H1 (cell line): ENCODE measurements around the gene TM9SF1. TPM values are rescaled to one million over a fixed set of nuclear protein-coding genes. Genes with fewer than 3 reads are reported as not detected.

Experiments
- CTCF ChIA-PET: fragments of 300-600 bp; sonication (Branson Sonifier 250); formaldehyde crosslinking; loops from one replicate; lab custom pipeline; 2021; ENCODE audit not compliant: partially characterized antibody; lab: Charles Lee
- POLR2A ChIA-PET: fragments of 300-600 bp; sonication (Branson Sonifier 250); formaldehyde crosslinking; loops from one replicate; lab custom pipeline; 2021; ENCODE audit warnings: inconsistent platforms; ENCODE audit not compliant: partially characterized antibody; lab: Charles Lee
- DNase-seq, 2 experiments: peaks; one replicate each; pipeline versions ENCODE4 v3.0.0 to v3.0.0-alpha.2; 2010 to 2022; ENCODE audit warnings: low spot score in 2 of 2, low read depth in 1 of 2, mixed read lengths in 1 of 2
- FAIRE-seq: peaks from 2 replicates; lab custom pipeline; 2011; peaks lifted over from hg19 to GRCh38; lab: Jason Lieb, UNC
- H2AFZ ChIP-seq: 2 replicates; pipeline ENCODE4 v1.8.1; 2012; ENCODE audit warnings: low read length, inconsistent platforms
- H2AK5ac ChIP-seq: 2 replicates; pipeline ENCODE4 v1.6.1; 2013; ENCODE audit warnings: low read depth, low read length
- H2BK120ac ChIP-seq: replicated peaks from 2 replicates; pipeline ENCODE3; 2013; ENCODE audit warnings: low read depth, low read length, inconsistent platforms
- H2BK12ac ChIP-seq: 2 replicates; pipeline ENCODE4 v1.6.1; 2013; ENCODE audit warnings: low read depth, low read length
- H2BK15ac ChIP-seq: 2 replicates; pipeline ENCODE4 v1.6.1; 2013; ENCODE audit warnings: low read length
- H2BK20ac ChIP-seq: 2 replicates; pipeline ENCODE4 v1.6.1; 2013; ENCODE audit warnings: low read length
- H2BK5ac ChIP-seq: 2 replicates; pipeline ENCODE4 v1.6.1; 2013; ENCODE audit warnings: low read depth, low read length
- H3K14ac ChIP-seq: 2 replicates; pipeline ENCODE4 v1.6.1; 2013; ENCODE audit warnings: inconsistent platforms; ENCODE audit not compliant: insufficient read length
- H3K18ac ChIP-seq: 2 replicates; pipeline ENCODE4 v1.6.1; 2013; ENCODE audit warnings: low read length; ENCODE audit errors: extremely low read depth
- H3K23ac ChIP-seq: 2 replicates; pipeline ENCODE4 v1.6.1; 2013; ENCODE audit warnings: inconsistent platforms; ENCODE audit not compliant: insufficient read length
- H3K23me2 ChIP-seq: 2 replicates; pipeline ENCODE4 v1.6.1; 2013; ENCODE audit warnings: low read depth, low read length
- H3K27ac ChIP-seq: 2 replicates; pipeline ENCODE4 v1.6.1; 2011; ENCODE audit warnings: low read depth, low read length, inconsistent platforms
- H3K27me3 ChIP-seq, 4 experiments: replicated peaks in 1 of 4; 1 replicate in 1 of 4; 2 replicates in 3 of 4; pipeline versions ENCODE4 v1.6.1 to v1.8.1; 2011 to 2013; ENCODE audit warnings: low read length in 3 of 4, mild to moderate bottlenecking in 3 of 4, inconsistent platforms in 2 of 4, mixed read lengths in 2 of 4, moderate library complexity in 1 of 4; ENCODE audit not compliant: control insufficient read depth in 3 of 4, insufficient read depth in 3 of 4; ENCODE audit errors: extremely low read depth in 1 of 4
- H3K36me3 ChIP-seq, 4 experiments: 2 replicates each; pipeline versions ENCODE4 v1.6.1 to v1.8.1; 2011 to 2013; ENCODE audit warnings: mild to moderate bottlenecking in 4 of 4, low read length in 3 of 4, moderate library complexity in 2 of 4, control low read depth in 1 of 4, inconsistent platforms in 1 of 4; ENCODE audit not compliant: insufficient read depth in 4 of 4, control insufficient read depth in 2 of 4
- H3K4ac ChIP-seq: replicated peaks from 2 replicates; pipeline ENCODE3; 2013; ENCODE audit warnings: low read length, low read depth, mixed read lengths, inconsistent platforms; ENCODE audit not compliant: insufficient read length
- H3K4me1 ChIP-seq, 4 experiments: replicated peaks in 1 of 4; 1 replicate in 1 of 4; 2 replicates in 3 of 4; pipeline versions ENCODE4 v1.6.1 to v1.8.1; 2011 to 2013; ENCODE audit warnings: low read length in 3 of 4, inconsistent platforms in 2 of 4, mixed read lengths in 1 of 4; ENCODE audit not compliant: insufficient read depth in 4 of 4, control insufficient read depth in 3 of 4
- H3K4me2 ChIP-seq, 2 experiments: 2 replicates each; pipeline versions ENCODE4 v1.6.1 to v1.8.1; 2011 to 2013; ENCODE audit warnings: low read depth in 2 of 2, low read length in 2 of 2, control low read depth in 1 of 2, inconsistent platforms in 1 of 2, mild to moderate bottlenecking in 1 of 2; ENCODE audit not compliant: insufficient read depth in 1 of 2
- H3K4me3 ChIP-seq, 4 experiments: fragments of 200-600, 300-600 bp in 1 of 4; sonication (generic), shearing (Covaris generic), sonication (Bioruptor Twin) in 1 of 4; 2 replicates each; pipeline versions ENCODE4 v1.5.1 to v1.8.1; 2011 to 2016; ENCODE audit warnings: low read length in 4 of 4, low read depth in 3 of 4, control low read depth in 2 of 4, inconsistent platforms in 2 of 4, mild to moderate bottlenecking in 2 of 4, mixed read lengths in 1 of 4, moderate library complexity in 1 of 4; ENCODE audit not compliant: insufficient read depth in 2 of 4; ENCODE audit errors: extremely low read depth in 1 of 4
- H3K56ac ChIP-seq: replicated peaks from 2 replicates; pipeline ENCODE3; 2013; ENCODE audit warnings: low read depth, mild to moderate bottlenecking, mixed read lengths, low read length, inconsistent platforms; ENCODE audit not compliant: insufficient read length
- H3K79me1 ChIP-seq: 2 replicates; pipeline ENCODE4 v1.6.1; 2013; ENCODE audit warnings: low read depth, low read length, control low read depth
- H3K79me2 ChIP-seq, 2 experiments: 2 replicates each; pipeline versions ENCODE4 v1.6.1 to v1.8.1; 2012 to 2013; ENCODE audit warnings: low read length in 2 of 2, mild to moderate bottlenecking in 2 of 2, inconsistent platforms in 1 of 2; ENCODE audit not compliant: insufficient read depth in 2 of 2, control insufficient read depth in 1 of 2
- H3K9ac ChIP-seq, 4 experiments: replicated peaks in 1 of 4; 1 replicate in 1 of 4; 2 replicates in 3 of 4; pipeline versions ENCODE4 v1.6.1 to v1.8.1; 2011 to 2013; ENCODE audit warnings: low read depth in 3 of 4, low read length in 3 of 4, control low read depth in 2 of 4, mild to moderate bottlenecking in 2 of 4, moderate library complexity in 2 of 4, inconsistent platforms in 1 of 4; ENCODE audit errors: extremely low read depth in 1 of 4
- H3K9me3 ChIP-seq, 2 experiments: 2 replicates each; pipeline versions ENCODE4 v1.6.1 to v1.8.1; 2012 to 2013; ENCODE audit warnings: mild to moderate bottlenecking in 2 of 2, moderate library complexity in 2 of 2, control low read depth in 1 of 2, inconsistent platforms in 1 of 2, low read depth in 1 of 2, low read length in 1 of 2, mixed read lengths in 1 of 2; ENCODE audit not compliant: insufficient read depth in 2 of 2
- H4K20me1 ChIP-seq, 2 experiments: replicated peaks in 1 of 2; 2 replicates each; pipeline versions ENCODE3 to v1.8.1; 2011 to 2013; ENCODE audit warnings: inconsistent platforms in 2 of 2, low read length in 2 of 2, mild to moderate bottlenecking in 1 of 2; ENCODE audit not compliant: insufficient read depth in 2 of 2, control insufficient read depth in 1 of 2
- H4K5ac ChIP-seq: 2 replicates; pipeline ENCODE4 v1.6.1; 2013; ENCODE audit warnings: low read length, low read depth, mixed read lengths, inconsistent platforms; ENCODE audit not compliant: insufficient read length
- H4K8ac ChIP-seq: 2 replicates; pipeline ENCODE4 v1.8.0; 2013; ENCODE audit warnings: mild to moderate bottlenecking, moderate library complexity, low read length, inconsistent platforms; ENCODE audit not compliant: insufficient read depth; ENCODE audit errors: extremely low read depth
- H4K91ac ChIP-seq: replicated peaks from 2 replicates; pipeline ENCODE3; 2013; ENCODE audit warnings: low read length, mixed read lengths, inconsistent platforms; ENCODE audit not compliant: insufficient read length
- ATF2 ChIP-seq: IDR thresholded peaks from 2 replicates; pipeline ENCODE4 v1.6.1; 2012; ENCODE audit warnings: low read length, inconsistent platforms
- ATF3 ChIP-seq: IDR thresholded peaks from 2 replicates; pipeline ENCODE4 v1.6.1; 2011; ENCODE audit warnings: low read depth, mild to moderate bottlenecking, low read length; ENCODE audit not compliant: insufficient read depth
- CBX5 ChIP-seq: fragments of 300-800, 300-1000 bp; sonication (generic); IDR thresholded peaks from 2 replicates; pipeline ENCODE4 v1.7.1; 2016; ENCODE audit warnings: antibody characterized with exemption, low read length, low read depth
- CHD1 ChIP-seq: IDR thresholded peaks from 2 replicates; pipeline ENCODE4 v1.6.1; 2012; ENCODE audit warnings: low read depth, low read length, improper control_type of control experiment
- EGR1 ChIP-seq: IDR thresholded peaks from 2 replicates; pipeline ENCODE4 v1.6.1; 2011; ENCODE audit warnings: low read depth, low read length, borderline replicate concordance
- EZH2 ChIP-seq: fragments of 200-600 bp; sonication (generic); IDR thresholded peaks from 2 replicates; pipeline ENCODE4 v1.7.1; 2012; ENCODE audit warnings: low read depth, mild to moderate bottlenecking, moderate library complexity, low read length, inconsistent platforms; ENCODE audit not compliant: severe bottlenecking
- NRF1 ChIP-seq: IDR thresholded peaks from 2 replicates; pipeline ENCODE4 v1.6.1; 2011; ENCODE audit warnings: mild to moderate bottlenecking, low read depth, low read length, improper control_type of control experiment
- PHF8 ChIP-seq: fragments of 200-600 bp; sonication (generic); conservative IDR thresholded peaks from 2 replicates; pipeline ENCODE4 v1.7.1; 2012; ENCODE audit warnings: low read depth, mild to moderate bottlenecking, inconsistent platforms, low read length, moderate library complexity
- RFX5 ChIP-seq: IDR thresholded peaks from 2 replicates; pipeline ENCODE4 v1.6.1; 2011; ENCODE audit warnings: low read depth, low read length, improper control_type of control experiment, borderline replicate concordance
- ZNF274 ChIP-seq: IDR thresholded peaks from 2 replicates; pipeline ENCODE4 v1.7.0; 2012; ENCODE audit warnings: low read length, borderline replicate concordance; ENCODE audit errors: extremely low read depth
- WGBS, 2 experiments: shearing (Covaris generic) in 1 of 2; methylation state at CpG; one replicate each; pipeline versions ENCODE4 v1.1.6 to v1.1.7; 2013 to 2015; ENCODE audit warnings: low lambda C conversion rate in 2 of 2, mixed read lengths in 2 of 2, inconsistent platforms in 1 of 2, low coverage in 1 of 2, missing lambda C conversion rate in 1 of 2; ENCODE audit not compliant: insufficient replicate concordance in 2 of 2, insufficient coverage in 1 of 2, insufficient read length in 1 of 2; ENCODE audit errors: extremely low coverage in 1 of 2, missing lambda C conversion rate in 1 of 2; 5-methylcytosine and 5-hydroxymethylcytosine counted together
- polyA plus RNA-seq, 7 experiments: library from polyadenylated mRNA; depleted of rRNA in 3 of 7; stranded (reverse) in 5 of 7; unstranded in 2 of 7; fragments of >200 nt in 5 of 7; fragments of 200-250 nt in 2 of 7; gene quantifications; 1 replicate in 5 of 7; 2 replicates in 1 of 7; 4 replicates in 1 of 7; pipeline versions ENCODE4 v1.2.1 to v1.2.3, GENCODE V29; 2011 to 2013; ENCODE audit warnings: missing spikeins in 2 of 7, mixed read lengths in 2 of 7
- total RNA-seq: library from RNA; stranded (reverse); fragmentation: NEBNext Ultra II Directional; extraction: Animal tissue kit (Norgen Biotek cat#: 25700); gene quantifications from 2 replicates; pipeline ENCODE4 v1.2.1, GENCODE V29; 2021

TM9SF1 gene
- total and polyA plus RNA-seq, 2 of the 8 experiments (the other 6 are each of a cell fraction or from before 2014, with no cell fraction given): 22.2 to 29.2 TPM

GRCh38 chr14:24172871-24173281 is 22.4 kb downstream of the TM9SF1 start:
- no peaks in the 10 kb centered on the region for H3K79me1 ChIP-seq
- no peak overlapping the region for H3K27ac ChIP-seq
- H2AFZ ChIP-seq: no peak overlapping the region
- peaks cover 0 to 3% of the 10 kb centered on the region in 2 experiments for H4K20me1 ChIP-seq
- H4K91ac ChIP-seq: no peak overlapping the region
- 71% methylated on average over 20 of the region's 20 CpGs; no CpG with 5 or more reads in 1 of the 2 experiments for WGBS, 2 experiments
- no peak overlapping the region for H2BK120ac ChIP-seq
- H2BK15ac ChIP-seq: no peak overlapping the region
- no peak overlapping the region for H4K5ac ChIP-seq
- H2BK12ac ChIP-seq: peak overlapping the region; percentile 55; the same call in 1 of the 2 replicates
- H3K9me3 ChIP-seq: no peaks in the 10 kb centered on the region
- DNase-seq (no peak), FAIRE-seq (no peak)
- H3K14ac ChIP-seq: no peak overlapping the region
- H3K4ac ChIP-seq: no peak overlapping the region
- H3K56ac ChIP-seq: no peak overlapping the region
- no peak overlapping the region for H3K18ac ChIP-seq
- peaks cover 0 to 9% (median 7%) of the 10 kb centered on the region in 4 experiments; a peak in 4 of 7 replicates for H3K4me1 ChIP-seq
- TF ChIP-seq EZH2: no peak
- no peak for TF ChIP-seq PHF8
- no peak for TF ChIP-seq ZNF274
- no peak for TF ChIP-seq NRF1
- no peak for TF ChIP-seq EGR1
- TF ChIP-seq ATF3: no peak
- TF ChIP-seq CBX5: no peak
- no peak for TF ChIP-seq RFX5
- no peak for TF ChIP-seq CHD1
- no peak for TF ChIP-seq ATF2
- peaks cover 0 to 4% (median 0%) of the 10 kb centered on the region in 4 experiments; a peak in 3 of 8 replicates for H3K36me3 ChIP-seq
- H2BK5ac ChIP-seq: no peak overlapping the region
- peak overlapping the region in 1 of 4 experiments; percentile 37; a peak in 2 of 7 replicates for H3K9ac ChIP-seq
- no peaks in the 10 kb centered on the region for H3K79me2 ChIP-seq
- peaks cover 5% of the 10 kb centered on the region; the same call in 1 of the 2 replicates for H3K23me2 ChIP-seq
- peak overlapping the region; percentile 62 to 77 (median 71); a peak in 7 of 8 replicates for H3K4me3 ChIP-seq
- CTCF ChIA-PET: interaction anchor here (0.9 to 1.5 kb wide), 4 partner anchors 10 to 135 kb away, joined by 3 to 5 read pairs (median 4); partner anchors contain the start of genes CIDEB and IRF9
- no peaks in the 10 kb centered on the region for H3K27me3 ChIP-seq
- POLR2A ChIA-PET: interaction anchor here (0.8 to 10.7 kb wide), 14 partner anchors 8 to 161 kb away, joined by 3 to 158 read pairs (median 5); partner anchors contain the start of genes CARMIL3, CHMP4A, IPO4 and IRF9
- peak overlapping the region; percentile 75 to 96 for H3K4me2 ChIP-seq
- H4K8ac ChIP-seq: peak overlapping the region; percentile 59; the same call in 1 of the 2 replicates
- H2AK5ac ChIP-seq: no peak overlapping the region
- H2BK20ac ChIP-seq: no peak overlapping the region
- H3K23ac ChIP-seq: no peak overlapping the region
